CD4-positive, alpha-beta T cell treated with Interleukin-1 beta for 1 hour (primary cell): ENCODE results near the gene PRKAG2.
A peak's percentile ranks its signal among the peaks of the same experiment; 100 is the strongest.
"Not testable (repeated sequence)": the region's sequence is repeated elsewhere in the genome, so short reads cannot be mapped to it uniquely, and the experiment has no call there.

Source experiments
- DNase-seq, 2 donors: peaks; one replicate each; pipeline ENCODE4 v3.0.0-alpha.2; 2020 to 2022

PRKAG2 gene

GRCh38 chr7:151876899-151877777, at the start of gene PRKAG2:
Gene PRKAG2, minus strand, starts transcription at chr7:151877115. Its CDS starts 495 bp downstream, at chr7:151876620.
- DNase-seq: peak; percentile 75

GRCh38 chr7:151926336-151926712, 49.4 kb upstream of the PRKAG2 start:
- DNase-seq: no peak

DNA sequence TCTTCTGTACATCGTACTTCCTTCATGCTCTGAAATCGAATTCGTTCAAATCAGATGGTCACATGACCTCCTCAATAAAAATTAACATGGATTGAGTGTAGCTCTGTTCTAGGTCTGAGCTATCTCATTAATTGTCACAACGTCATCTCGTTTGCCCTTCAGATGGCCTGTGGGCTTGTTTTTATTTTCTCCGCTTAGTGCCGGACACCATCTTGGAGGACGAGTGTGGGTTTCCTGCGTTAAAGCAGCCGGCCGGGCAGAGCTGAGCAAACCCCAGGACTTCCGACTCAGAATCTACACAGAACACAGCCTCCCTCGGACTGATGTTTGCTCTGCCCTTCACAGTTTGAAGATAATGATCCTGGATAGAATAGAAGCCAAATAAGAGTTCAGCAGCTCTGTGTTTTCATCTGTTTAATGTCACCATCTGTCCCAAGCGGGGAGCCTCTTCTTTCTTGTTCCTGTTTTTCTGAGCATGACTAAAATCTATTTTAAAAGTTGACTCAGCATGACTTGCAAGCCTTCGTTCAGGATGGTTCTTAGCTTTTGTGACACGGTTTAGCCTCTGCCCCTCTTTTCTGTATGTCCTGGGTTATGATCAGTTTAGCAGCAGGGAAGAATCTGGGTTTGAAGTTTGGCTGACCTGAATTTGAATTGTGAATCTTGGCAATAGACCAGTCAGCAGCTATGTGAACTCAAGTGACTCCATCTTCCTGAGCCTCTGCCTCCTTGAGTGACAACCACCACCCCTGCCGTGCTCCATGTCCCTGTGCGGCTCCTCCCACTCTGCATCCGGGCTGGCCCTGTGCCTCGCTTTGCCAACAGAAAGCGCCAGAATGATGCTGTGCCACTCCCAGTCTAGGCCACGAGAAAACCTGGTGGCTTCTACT, 48.8 kb upstream of the PRKAG2 start:
- DNase-seq: peak in 1 of 2 donors; percentile 57

DNA sequence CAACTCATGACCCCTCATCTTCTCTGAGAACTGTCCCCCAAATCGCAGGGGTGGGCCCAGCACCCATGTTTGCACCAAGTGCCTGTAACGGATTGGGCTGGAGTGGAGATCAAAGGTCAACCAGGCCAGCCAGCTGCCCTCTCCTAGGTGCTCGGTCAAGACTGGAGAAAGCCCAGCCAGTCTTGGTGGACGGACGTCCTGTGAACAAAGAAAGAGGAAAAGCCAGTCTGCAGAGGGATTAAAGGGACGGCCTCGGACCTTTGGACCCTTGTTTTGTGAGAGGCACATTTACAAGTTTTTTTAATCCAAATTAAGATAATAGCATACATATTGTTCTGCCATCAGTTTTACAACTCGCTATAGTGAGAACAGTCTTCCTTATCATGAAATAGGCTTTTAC, 47.6 kb upstream of the PRKAG2 start:
- no peak for DNase-seq

DNA sequence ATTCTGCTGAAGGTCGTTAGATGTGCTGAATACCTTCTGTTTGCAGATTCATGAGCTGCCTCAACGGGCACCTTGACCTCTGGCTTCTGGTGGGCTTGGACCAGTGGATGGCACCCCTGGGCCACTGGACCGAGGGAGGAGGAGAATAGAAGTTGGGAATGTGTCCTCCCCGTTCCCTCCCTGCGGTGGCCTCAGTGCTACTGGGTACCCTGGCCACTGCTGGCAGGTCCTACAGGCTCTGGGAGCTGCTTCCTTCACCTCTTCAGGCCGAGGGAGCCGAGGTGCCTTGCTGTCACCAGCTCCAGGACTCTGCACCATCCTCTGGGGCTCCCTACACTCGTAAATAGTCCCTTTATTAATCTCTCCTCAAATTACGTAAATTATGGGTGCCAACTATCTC, 47.1 kb upstream of the PRKAG2 start:
- DNase-seq: no peak

DNA sequence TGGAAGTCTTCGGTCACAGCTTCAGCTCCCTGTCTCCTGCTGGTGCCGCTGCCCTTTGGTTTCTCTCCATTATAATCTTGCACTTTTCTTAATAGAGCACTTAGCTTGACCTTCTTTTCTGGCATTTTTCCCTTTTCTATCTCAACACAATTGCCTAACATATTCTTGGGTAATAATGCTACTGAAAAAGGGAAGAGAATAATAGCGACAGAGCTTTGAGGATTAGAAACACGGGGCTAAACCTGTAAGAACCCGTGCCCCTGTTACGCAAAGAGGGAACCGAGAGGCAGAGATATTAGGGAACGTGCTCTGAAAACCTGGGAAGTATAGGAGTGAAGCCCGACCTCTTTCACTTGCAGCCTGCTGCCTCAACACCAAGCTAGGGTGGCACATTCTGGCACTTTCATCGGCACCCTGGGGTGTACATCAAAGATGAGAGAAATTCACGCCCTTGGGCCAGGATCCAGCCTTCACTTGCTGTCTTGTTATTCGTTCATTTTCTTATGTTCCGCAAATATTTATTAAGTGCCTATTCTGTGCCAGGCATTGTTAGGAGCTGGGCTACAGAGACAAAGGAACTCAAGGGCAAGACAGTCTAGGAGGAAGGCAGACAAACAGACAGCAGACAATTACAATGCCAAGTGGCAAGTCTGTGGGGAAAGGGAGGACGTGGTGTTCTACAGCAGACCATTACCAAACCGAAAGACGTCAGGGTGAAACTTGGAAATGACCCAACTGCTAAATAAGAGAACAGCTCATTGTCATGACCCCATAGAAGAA, 46.4 kb upstream of the PRKAG2 start:
- DNase-seq: peak in 1 of 2 donors; percentile 52

DNA sequence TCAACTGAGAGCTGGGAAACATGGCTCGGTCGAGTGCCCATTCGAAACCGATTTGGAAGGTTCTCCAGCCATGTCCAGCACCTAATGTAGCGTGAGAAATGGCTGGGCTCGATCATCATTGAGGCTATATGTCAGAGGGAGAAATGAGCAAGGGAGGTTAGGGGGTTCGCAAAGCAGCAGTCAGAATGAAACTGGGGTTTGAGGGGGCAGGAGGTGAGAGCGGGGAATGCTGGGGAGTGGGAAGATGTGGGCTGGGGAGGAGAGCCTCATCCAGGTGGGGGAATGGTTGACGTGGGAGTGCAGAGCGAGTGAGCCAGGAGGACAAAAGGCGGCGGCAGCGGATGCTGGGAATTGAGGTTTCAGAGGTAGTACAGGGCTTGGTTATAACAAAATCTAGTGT, 44.5 kb upstream of the PRKAG2 start:
- no peak for DNase-seq

- peak in 1 of 2 donors; percentile 56 for DNase-seq
Observed at GRCh38 chr7:151920488-151920887, 43.6 kb upstream of the PRKAG2 start.

DNA sequence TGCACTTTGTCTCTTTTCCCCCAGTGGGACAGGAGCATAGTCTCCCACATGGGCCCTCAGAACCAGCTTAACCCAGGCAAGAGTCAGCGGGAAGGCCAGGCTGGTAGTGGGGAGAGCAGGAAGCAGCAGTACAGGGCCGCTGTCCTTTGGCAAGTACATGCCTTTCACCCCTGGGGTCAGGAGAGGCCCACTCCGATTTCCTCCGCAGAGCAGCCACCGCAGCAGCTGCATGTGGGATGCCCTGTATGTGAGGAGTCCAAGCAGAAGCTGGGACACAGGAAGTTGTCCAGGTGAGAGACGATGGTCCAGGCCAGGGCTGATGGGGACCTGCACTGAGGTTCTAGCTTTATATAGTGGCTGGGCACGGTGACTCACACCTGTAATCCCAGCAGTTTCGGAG, 42.7 kb upstream of the PRKAG2 start:
- no peak for DNase-seq

GRCh38 chr7:151918510-151918843, 41.6 kb upstream of the PRKAG2 start:
- no peak for DNase-seq

DNA sequence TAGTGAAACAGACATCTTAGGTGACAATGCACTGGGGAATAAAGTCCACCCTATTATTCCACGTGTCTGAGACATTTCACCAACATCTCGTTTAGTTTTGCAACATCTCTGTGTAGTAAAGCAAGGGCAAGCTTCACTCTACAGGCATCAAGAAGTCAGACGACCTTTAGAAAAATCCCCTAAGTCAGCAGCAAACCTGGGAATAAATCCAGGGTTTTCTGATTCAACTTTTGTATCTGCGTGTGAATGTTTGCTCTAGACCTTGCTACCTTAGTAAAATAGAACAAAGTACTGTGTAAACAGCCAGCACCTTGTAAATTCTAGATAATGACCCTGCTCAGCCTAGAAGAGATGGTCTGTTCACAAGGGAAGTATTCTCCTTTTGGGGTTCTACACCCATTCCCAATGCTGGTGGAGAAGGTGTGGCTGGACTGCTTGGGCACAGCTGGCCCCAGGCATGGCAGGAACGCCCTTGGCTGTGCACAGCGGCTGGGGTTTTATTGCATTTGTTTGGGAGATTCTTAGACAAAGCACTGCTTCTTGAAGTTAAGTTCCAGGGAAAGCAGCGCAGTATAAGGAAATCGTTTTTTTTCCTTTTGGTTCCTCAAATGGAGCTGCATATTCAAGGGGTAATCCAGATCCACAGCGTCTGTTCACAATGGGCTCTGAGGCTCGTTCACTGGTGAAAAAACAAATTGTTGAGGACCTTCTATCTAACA, 41.0 kb upstream of the PRKAG2 start:
- DNase-seq: no peak

DNA sequence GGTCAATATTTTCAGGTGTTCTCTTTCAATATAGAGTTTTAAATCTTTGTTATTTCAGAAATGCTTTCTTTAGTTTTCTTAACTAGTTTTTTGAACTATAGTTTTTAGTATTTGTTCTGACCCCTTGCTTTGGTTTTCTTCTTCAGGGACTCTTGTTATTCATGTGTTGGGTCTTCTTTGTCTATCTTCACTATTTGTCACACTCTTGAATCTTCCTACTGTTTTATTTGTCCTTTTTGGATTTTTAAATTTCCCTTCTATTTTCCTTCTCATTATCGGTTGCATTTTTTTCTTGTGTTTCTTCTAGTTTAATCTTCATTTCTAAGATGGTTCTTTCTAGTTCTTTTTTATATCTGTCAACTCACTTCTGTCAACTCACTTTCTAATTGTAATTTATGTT, 37.1 kb upstream of the PRKAG2 start:
- DNase-seq: no peak

DNA sequence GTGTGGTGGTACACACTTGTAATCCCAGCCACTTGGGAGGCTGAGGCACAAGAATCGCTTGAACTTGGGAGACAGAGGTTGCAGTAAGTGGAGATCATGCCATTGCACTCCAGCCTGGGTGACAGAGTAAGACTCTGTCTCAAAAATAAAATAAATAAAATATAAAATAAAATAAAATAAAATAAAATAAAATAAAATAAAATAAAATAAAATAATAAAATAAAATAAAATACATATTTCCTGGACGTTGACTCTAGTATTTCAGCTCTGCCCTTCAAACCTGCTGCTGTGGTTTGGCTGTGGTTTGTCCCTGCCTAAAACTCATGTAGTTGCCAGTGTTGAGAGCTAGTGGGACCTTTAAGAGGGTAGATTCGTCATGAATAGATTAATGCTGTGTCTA, 33.7 kb upstream of the PRKAG2 start:
- DNase-seq: not testable (repeated sequence)

DNA sequence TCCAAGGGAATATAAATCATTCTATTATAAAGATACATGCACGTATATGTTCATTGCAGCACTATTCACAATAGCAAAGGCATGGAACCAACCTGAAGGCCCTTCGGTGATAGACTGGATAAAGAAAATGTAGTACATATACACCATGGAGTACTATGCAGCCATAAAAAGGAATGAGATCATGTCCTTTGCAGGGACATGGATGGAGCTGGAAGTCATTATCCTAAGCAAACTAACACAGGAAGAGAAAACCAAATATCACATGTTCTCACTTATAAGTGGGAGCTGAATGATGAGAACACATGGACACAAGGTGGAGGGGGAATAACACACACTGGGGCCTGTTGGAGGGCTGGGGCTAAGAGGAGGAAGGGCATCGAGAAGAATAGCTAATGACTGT, 30.2 kb upstream of the PRKAG2 start:
- not testable (repeated sequence) for DNase-seq

- no peak for DNase-seq
Observed at GRCh38 chr7:151905766-151906165, 28.9 kb upstream of the PRKAG2 start.

- no peak for DNase-seq
Observed at GRCh38 chr7:151905353-151905752, 28.4 kb upstream of the PRKAG2 start.

- DNase-seq: no peak
Observed at GRCh38 chr7:151904270-151904669, 27.4 kb upstream of the PRKAG2 start.

DNA sequence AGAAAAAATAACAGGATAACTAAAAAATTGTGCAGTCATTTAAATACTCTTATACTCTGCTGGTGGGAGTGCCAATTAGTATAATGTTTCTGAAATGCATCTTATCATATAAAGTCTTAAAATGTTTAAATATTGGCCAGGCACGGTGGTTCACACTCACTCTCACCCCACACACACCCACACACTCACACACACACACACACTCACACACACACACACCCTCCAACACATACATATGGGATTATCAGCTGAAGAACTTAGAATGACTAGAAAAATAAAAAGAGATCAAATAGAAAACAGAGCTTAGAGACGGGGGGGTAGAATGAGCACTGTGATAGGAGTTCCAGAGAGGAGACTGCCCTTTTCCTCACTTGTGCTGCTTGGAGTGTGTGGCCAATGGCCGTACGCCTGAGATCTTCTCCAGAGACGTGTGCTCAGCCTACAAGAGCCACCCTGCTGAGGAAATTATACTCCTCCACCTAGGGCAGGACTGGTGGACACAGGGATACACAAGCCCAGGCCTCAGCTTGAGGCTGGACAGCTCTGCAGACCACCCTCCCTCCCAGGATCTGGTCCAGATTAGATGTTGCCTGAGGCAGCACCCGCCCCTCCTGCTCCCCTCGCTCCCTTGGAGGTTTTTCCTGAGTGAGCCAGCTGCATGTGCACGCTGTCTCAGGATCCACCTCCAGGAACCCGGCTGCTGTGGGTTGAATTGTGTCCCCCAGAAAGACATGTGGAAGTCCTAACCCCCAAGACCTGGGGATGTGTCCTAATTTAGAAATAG, 26.5 kb upstream of the PRKAG2 start:
- DNase-seq: no peak

GRCh38 chr7:151902311-151902710, 25.4 kb upstream of the PRKAG2 start:
- DNase-seq: no peak

- no peak for DNase-seq
Observed at GRCh38 chr7:151901828-151902227, 24.9 kb upstream of the PRKAG2 start.

DNA sequence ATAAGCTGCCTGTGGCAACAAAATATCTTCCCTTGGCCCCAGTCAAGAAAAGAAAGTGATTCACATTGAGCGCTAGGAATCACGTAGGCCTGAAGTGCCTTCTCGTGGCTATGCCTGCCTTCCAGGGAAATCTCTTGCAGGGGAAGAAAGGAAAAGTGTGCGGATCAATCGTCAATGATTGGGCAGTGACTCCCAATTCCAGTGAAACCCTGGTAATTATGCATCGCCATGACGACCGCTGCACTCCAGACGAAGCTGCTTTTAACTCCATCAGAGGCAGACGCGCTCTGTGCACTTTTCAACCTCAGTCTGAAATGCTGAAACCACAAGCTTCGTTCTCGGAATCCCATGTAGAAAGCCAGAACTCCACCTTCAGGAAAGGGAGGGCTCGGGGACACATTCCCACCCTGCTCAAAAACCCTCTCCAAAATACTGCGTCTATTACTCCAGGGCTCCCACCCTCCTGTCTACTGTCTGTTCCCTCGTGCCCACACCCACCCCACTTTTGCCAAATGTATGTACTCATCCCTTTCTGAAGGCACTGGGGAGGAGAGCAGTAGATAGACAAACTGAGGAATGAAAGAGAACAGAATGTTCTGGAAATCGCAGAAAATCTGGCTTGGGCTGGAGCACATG, 24.2 kb upstream of the PRKAG2 start:
- DNase-seq: no peak
